SK-N-SH treated with all-trans-retinoic acid at 6 μM for 48 hours (cell line): ENCODE measurements around the gene DUSP3.

ENCODE experiments used
- ATAC-seq: fragments of 200-7000 bp; cut with Tn5 transposase; 3 replicates; pipeline ENCODE4 v1.9.1; 2020; ENCODE audit warnings: mild to moderate bottlenecking, moderate library complexity
- ARNTL ChIP-seq: fragments of 450-650 bp; formaldehyde crosslinking; IDR thresholded peaks from 2 replicates; pipeline ENCODE4 v1.5.0; 2020; ENCODE audit warnings: low read depth, mild to moderate bottlenecking, moderate library complexity, borderline replicate concordance
- BACH2 ChIP-seq: fragments of 250-450 bp; sonication (Bioruptor Pico); IDR thresholded peaks from 2 replicates; pipeline ENCODE4 v1.9.0; 2021; ENCODE audit warnings: mild to moderate bottlenecking, borderline replicate concordance
- CREB5 ChIP-seq: fragments of 250-450 bp; sonication (Bioruptor Pico); IDR thresholded peaks from 2 replicates; pipeline ENCODE4 v1.5.1; 2020; ENCODE audit warnings: low read depth, mild to moderate bottlenecking, moderate library complexity
- CSDC2 ChIP-seq: fragments of 250-450 bp; sonication (Bioruptor Pico); IDR thresholded peaks from 2 replicates; pipeline ENCODE4 v1.5.0; 2020; ENCODE audit warnings: mild to moderate bottlenecking, moderate library complexity
- CSRNP3 ChIP-seq: fragments of 250-450 bp; sonication (Bioruptor Pico); IDR thresholded peaks from 2 replicates; pipeline ENCODE4 v1.5.1; 2021; ENCODE audit warnings: mild to moderate bottlenecking, moderate library complexity
- ISL1 ChIP-seq: fragments of 250-450 bp; sonication (Bioruptor Pico); IDR thresholded peaks from 2 replicates; pipeline ENCODE4 v2.1.2; 2022; ENCODE audit warnings: mild to moderate bottlenecking, moderate library complexity
- OSR1 ChIP-seq: fragments of 250-450 bp; sonication (Bioruptor Pico); IDR thresholded peaks from 2 replicates; pipeline ENCODE4 v1.8.0; 2022; ENCODE audit warnings: moderate library complexity, mild to moderate bottlenecking, inconsistent platforms
- PATZ1 ChIP-seq: fragments of 250-450 bp; sonication (Bioruptor Pico); IDR thresholded peaks from 2 replicates; pipeline ENCODE4 v1.8.0; 2020; ENCODE audit warnings: mild to moderate bottlenecking, moderate library complexity, borderline replicate concordance
- RARB ChIP-seq: fragments of 250-450 bp; sonication (Bioruptor Pico); IDR thresholded peaks from 2 replicates; pipeline ENCODE4 v1.8.0; 2021; ENCODE audit warnings: mild to moderate bottlenecking, moderate library complexity
- SNAI2 ChIP-seq: fragments of 250-450 bp; sonication (Bioruptor Pico); IDR thresholded peaks from 2 replicates; pipeline ENCODE4 v1.5.0; 2020; ENCODE audit warnings: mild to moderate bottlenecking, moderate library complexity
- TCF4 ChIP-seq: fragments of 250-450 bp; sonication (Bioruptor Pico); IDR thresholded peaks from 2 replicates; pipeline ENCODE4 v1.8.0; 2021; ENCODE audit warnings: mild to moderate bottlenecking, moderate library complexity, borderline replicate concordance
- TOX ChIP-seq: fragments of 250-450 bp; sonication (Bioruptor Pico); IDR thresholded peaks from 2 replicates; pipeline ENCODE4 v1.8.0; 2021; ENCODE audit warnings: mild to moderate bottlenecking, moderate library complexity, borderline replicate concordance
- TSHZ2 ChIP-seq: fragments of 250-450 bp; sonication (Bioruptor Pico); IDR thresholded peaks from 2 replicates; pipeline ENCODE4 v1.5.0; 2020; ENCODE audit warnings: mild to moderate bottlenecking, moderate library complexity
- ZC3H10 ChIP-seq: fragments of 250-450 bp; sonication (Bioruptor Pico); IDR thresholded peaks from 2 replicates; pipeline ENCODE4 v1.5.1; 2021; ENCODE audit warnings: mild to moderate bottlenecking, moderate library complexity
- ZFP3 ChIP-seq: fragments of 250-450 bp; sonication (Bioruptor Pico); IDR thresholded peaks from 2 replicates; pipeline ENCODE4 v1.5.0; 2020; ENCODE audit warnings: mild to moderate bottlenecking, moderate library complexity
- ZFP30 ChIP-seq: fragments of 450-650 bp; formaldehyde crosslinking; IDR thresholded peaks from 2 replicates; pipeline ENCODE4 v1.5.0; 2022; ENCODE audit warnings: mild to moderate bottlenecking, moderate library complexity
- ZNF565 ChIP-seq: fragments of 450-650 bp; formaldehyde crosslinking; conservative IDR thresholded peaks from 2 replicates; pipeline ENCODE4 v1.5.0; 2020; ENCODE audit warnings: low read depth, mild to moderate bottlenecking, moderate library complexity
- ZNF70 ChIP-seq: fragments of 450-650 bp; formaldehyde crosslinking; IDR thresholded peaks from 2 replicates; pipeline ENCODE4 v1.5.0; 2020; ENCODE audit warnings: mild to moderate bottlenecking, moderate library complexity
- ZNF8 ChIP-seq: fragments of 450-650 bp; formaldehyde crosslinking; IDR thresholded peaks from 2 replicates; pipeline ENCODE4 v1.5.0; 2020; ENCODE audit warnings: mild to moderate bottlenecking, moderate library complexity

The DUSP3 gene

GRCh38 chr17:43756201-43756600 lies 22.6 kb downstream of the DUSP3 start:
- TF ChIP-seq SNAI2 (no peak), TCF4 (no peak), ISL1 (CRISPR knock-in tag) (no peak), ARNTL (CRISPR knock-in tag) (no peak), ZNF8 (CRISPR knock-in tag) (no peak), TOX (CRISPR knock-in tag) (no peak), ZNF565 (CRISPR knock-in tag) (no peak), ZC3H10 (CRISPR knock-in tag) (no peak), PATZ1 (CRISPR knock-in tag) (no peak), TSHZ2 (CRISPR knock-in tag) (no peak), OSR1 (CRISPR knock-in tag) (no peak), ZNF70 (no peak), BACH2 (CRISPR knock-in tag) (no peak), RARB (CRISPR knock-in tag) (no peak), CSRNP3 (CRISPR knock-in tag) (no peak)

GRCh38 chr17:43755389-43755875 lies 23.3 kb downstream of the DUSP3 start:
- no peak for ATAC-seq
- TF ChIP-seq TOX (CRISPR knock-in tag) (no peak), ARNTL (CRISPR knock-in tag) (no peak), TSHZ2 (CRISPR knock-in tag) (no peak), ZNF8 (CRISPR knock-in tag) (no peak), ISL1 (CRISPR knock-in tag) (no peak), CSDC2 (CRISPR knock-in tag) (no peak), ZNF565 (CRISPR knock-in tag) (no peak), ZFP3 (CRISPR knock-in tag) (no peak), ZC3H10 (CRISPR knock-in tag) (no peak), TCF4 (no peak), ZFP30 (CRISPR knock-in tag) (no peak), CREB5 (no peak), OSR1 (CRISPR knock-in tag) (no peak)

More at GRCh38 chr17:43756201-43756600, 22.6 kb downstream of the DUSP3 start:
- ATAC-seq: no peak

- no peak for ATAC-seq
- no peak for TF ChIP-seq CSDC2 (CRISPR knock-in tag)
- TF ChIP-seq ZFP3 (CRISPR knock-in tag): no peak
Measured at GRCh38 chr17:43754947-43755346, 23.8 kb downstream of the DUSP3 start.
